ENCODE results near the gene ZNF585A.
"Not testable (repeated sequence)": the region's sequence is repeated elsewhere in the genome, so short reads cannot be mapped to it uniquely, and the experiment has no call there.

Gene ZNF585A

GRCh38 chr19:37127999-37128820 lies 44.3 kb downstream of the ZNF585A start:
- no peaks in the 10 kb centered on the region for H3K4me1 Mint-ChIP-seq

GRCh38 chr19:37122093-37122492 lies 50.4 kb downstream of the ZNF585A start:
- H3K27me3 Mint-ChIP-seq, H3K4me1 Mint-ChIP-seq, H3K27ac Mint-ChIP-seq, H3K4me3 Mint-ChIP-seq: not testable (repeated sequence)
- peaks cover 44% of the 10 kb centered on the region for H3K36me3 Mint-ChIP-seq
- peaks cover 28% of the 10 kb centered on the region for H3K9me3 Mint-ChIP-seq

More at GRCh38 chr19:37127999-37128820, 44.3 kb downstream of the ZNF585A start:
- no peak overlapping the region for H3K27ac Mint-ChIP-seq
- H3K36me3 Mint-ChIP-seq: peaks cover 70% of the 10 kb centered on the region
- no peaks in the 10 kb centered on the region for H3K27me3 Mint-ChIP-seq
- H3K4me3 Mint-ChIP-seq: no peak overlapping the region
- H3K9me3 Mint-ChIP-seq: peaks cover 39% of the 10 kb centered on the region

- Mint-ChIP-seq H3K4me3 (no peak overlapping the region), H3K4me1 (no peaks in the 10 kb centered on the region), H3K36me3 (peaks cover 73% of the 10 kb centered on the region), H3K27ac (no peak overlapping the region), H3K27me3 (no peaks in the 10 kb centered on the region), H3K9me3 (peaks cover 46% of the 10 kb centered on the region)
Measured at GRCh38 chr19:37114001-37114400, 58.5 kb downstream of the ZNF585A start.

GRCh38 chr19:37111753-37112152 lies 60.7 kb downstream of the ZNF585A start:
- H3K36me3 Mint-ChIP-seq: peaks cover 90% of the 10 kb centered on the region
- peaks cover 46% of the 10 kb centered on the region for H3K9me3 Mint-ChIP-seq
- not testable (repeated sequence) for H3K27me3 Mint-ChIP-seq, H3K4me1 Mint-ChIP-seq, H3K4me3 Mint-ChIP-seq, H3K27ac Mint-ChIP-seq

GRCh38 chr19:37104135-37104534 lies 68.4 kb downstream of the ZNF585A start:
- H3K27ac Mint-ChIP-seq, H3K4me1 Mint-ChIP-seq, H3K4me3 Mint-ChIP-seq, H3K27me3 Mint-ChIP-seq: not testable (repeated sequence)
- Mint-ChIP-seq H3K36me3 (peaks cover 85% of the 10 kb centered on the region), H3K9me3 (peaks cover 20% of the 10 kb centered on the region)

GRCh38 chr19:37098570-37098969 lies 73.9 kb downstream of the ZNF585A start:
- Mint-ChIP-seq H3K27me3 (no peaks in the 10 kb centered on the region), H3K4me1 (no peaks in the 10 kb centered on the region), H3K27ac (no peak overlapping the region), H3K9me3 (peaks cover 29% of the 10 kb centered on the region), H3K36me3 (peaks cover 82% of the 10 kb centered on the region), H3K4me3 (no peak overlapping the region)

GRCh38 chr19:37095859-37096258 lies 76.6 kb downstream of the ZNF585A start:
- peaks cover 31% of the 10 kb centered on the region for H3K9me3 Mint-ChIP-seq
- H3K4me1 Mint-ChIP-seq: no peaks in the 10 kb centered on the region
- no peak overlapping the region for H3K27ac Mint-ChIP-seq
- peaks cover 81% of the 10 kb centered on the region for H3K36me3 Mint-ChIP-seq
- no peaks in the 10 kb centered on the region for H3K27me3 Mint-ChIP-seq
- H3K4me3 Mint-ChIP-seq: no peak overlapping the region
